Measurements from ENCODE around the gene TNFRSF19. TPM values are rescaled to one million over a fixed set of nuclear protein-coding genes. Genes with fewer than 3 reads are reported as not detected.

The TNFRSF19 gene
- total and polyA plus RNA-seq, 2 of the 13 experiments (the other 11 are each of a cell fraction or from before 2014, with no cell fraction given), result 75.3 to 77.7 TPM

GRCh38 chr13:23579072-23579895, 9.1 kb downstream of the TNFRSF19 start (continued):
- TF ChIP-seq ZBTB10 (CRISPR knock-in tag; IDR thresholded peaks at IDR 0.05; ENCODE audit: borderline replicate concordance) (0 out of 2 replicates have a peak, but pooled peaks have one; percentile 64), NRL (CRISPR knock-in tag; IDR thresholded peaks at IDR 0.05; ENCODE audit: borderline replicate concordance) (no peak; the same call in none of the 2 replicates), ZNF318 (CRISPR knock-in tag; IDR thresholded peaks at IDR 0.05) (no peak), TBX2 (CRISPR knock-in tag; IDR thresholded peaks at IDR 0.05; ENCODE audit: borderline replicate concordance) (peak; percentile 12; the same call in 1 of the 2 replicates), GLMP (CRISPR knock-in tag; IDR thresholded peaks at IDR 0.05; ENCODE audit: borderline replicate concordance) (no peak), MAZ (IDR thresholded peaks at IDR 0.05; ENCODE audit: borderline replicate concordance, low read depth, low read length) (no peak), MAZ (CRISPR knock-in tag; IDR thresholded peaks at IDR 0.05; ENCODE audit: low read depth) (0 out of 2 replicates have a peak, but pooled peaks have one; percentile 43), NFIC (IDR thresholded peaks at IDR 0.05; ENCODE audit: low read length) (no peak), ZNF446 (CRISPR knock-in tag; IDR thresholded peaks at IDR 0.05) (no peak), IRF2 (CRISPR knock-in tag; IDR thresholded peaks at IDR 0.05) (no peak), ATF4 (CRISPR knock-in tag; IDR thresholded peaks at IDR 0.05) (peak in 1 of 2 experiments; percentile 55; a peak in 1 of 4 replicates)
